Left ventricle myocardium inferior (tissue), 1 donor: Measurements from ENCODE around the gene KIRREL3. TPM values are rescaled to one million over a fixed set of nuclear protein-coding genes. Genes with fewer than 3 reads are reported as not detected.

ENCODE experiments used
- DNase-seq: peaks from one replicate; pipeline ENCODE4 v3.0.0-alpha.2; 2020
- H3K27ac ChIP-seq: fragments of 200-600 bp; replicated peaks from 2 replicates; pipeline ENCODE4 v1.8.0; 2021
- H3K27me3 ChIP-seq: fragments of 200-600 bp; 2 replicates; pipeline ENCODE4 v1.8.0; 2021; ENCODE audit warnings: low read depth
- H3K36me3 ChIP-seq: fragments of 200-600 bp; 2 replicates; pipeline ENCODE4 v1.8.0; 2021
- H3K4me1 ChIP-seq: fragments of 200-600 bp; 2 replicates; pipeline ENCODE4 v1.8.0; 2021
- H3K4me3 ChIP-seq: fragments of 200-600 bp; 2 replicates; pipeline ENCODE4 v1.8.0; 2021; ENCODE audit warnings: mild to moderate bottlenecking, moderate library complexity
- H3K9me3 ChIP-seq: fragments of 200-600 bp; replicated peaks from 2 replicates; pipeline ENCODE4 v1.8.0; 2021
- CTCF ChIP-seq: fragments of 200-600 bp; IDR thresholded peaks from 2 replicates; pipeline ENCODE4 v1.8.0; 2021; ENCODE audit warnings: antibody characterized with exemption, mild to moderate bottlenecking, borderline replicate concordance
- intact Hi-C: fragments of 100-400 bp; cut with micrococcal nuclease; formaldehyde crosslinking; loops from one replicate; pipeline ENCODE4 v1.11.0; 2022
- total RNA-seq: library from RNA; stranded (reverse); fragmentation: NEBNext Ultra II Directional; extraction: Animal tissue kit (Norgen Biotek cat#: 25700); gene quantifications from one replicate; pipeline ENCODE4 v1.2.1, GENCODE V29; 2021
- donor health status: DM: no; HTN: yes; CAD: no; lungs with severe emphysema.

The KIRREL3 gene
- total RNA-seq, 1 donor from 2014 or later, result 0.74 TPM

DNA sequence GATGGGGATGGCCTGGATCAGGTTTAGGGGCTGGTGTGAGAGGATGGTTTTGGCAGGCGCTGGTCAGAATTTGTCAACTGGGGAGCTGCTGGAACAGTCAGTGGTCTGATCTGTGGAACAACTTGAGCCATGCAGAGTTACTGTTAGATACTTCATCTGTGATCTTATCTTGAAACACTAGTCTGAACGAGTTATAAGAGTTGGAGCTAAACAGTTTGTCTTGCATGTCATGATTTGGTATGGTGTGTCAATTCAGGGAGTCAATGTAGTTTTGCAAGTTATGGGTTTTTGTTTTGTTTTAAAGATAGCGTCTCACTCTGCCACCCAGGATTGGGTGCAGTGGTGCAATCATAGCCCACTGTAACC, 591.0 kb downstream of the KIRREL3 start:
- Histone ChIP-seq H3K27me3 (no peaks in the 10 kb centered on the region), H3K4me1 (peaks cover 76% of the 10 kb centered on the region), H3K27ac (peak overlapping the region; percentile 91), H3K4me3 (no peak overlapping the region), H3K9me3 (no peaks in the 10 kb centered on the region), H3K36me3 (peaks cover 43% of the 10 kb centered on the region)
- DNase-seq, result no peak
- TF ChIP-seq CTCF, result no peak
- intact Hi-C loops, result no loop called here

DNA sequence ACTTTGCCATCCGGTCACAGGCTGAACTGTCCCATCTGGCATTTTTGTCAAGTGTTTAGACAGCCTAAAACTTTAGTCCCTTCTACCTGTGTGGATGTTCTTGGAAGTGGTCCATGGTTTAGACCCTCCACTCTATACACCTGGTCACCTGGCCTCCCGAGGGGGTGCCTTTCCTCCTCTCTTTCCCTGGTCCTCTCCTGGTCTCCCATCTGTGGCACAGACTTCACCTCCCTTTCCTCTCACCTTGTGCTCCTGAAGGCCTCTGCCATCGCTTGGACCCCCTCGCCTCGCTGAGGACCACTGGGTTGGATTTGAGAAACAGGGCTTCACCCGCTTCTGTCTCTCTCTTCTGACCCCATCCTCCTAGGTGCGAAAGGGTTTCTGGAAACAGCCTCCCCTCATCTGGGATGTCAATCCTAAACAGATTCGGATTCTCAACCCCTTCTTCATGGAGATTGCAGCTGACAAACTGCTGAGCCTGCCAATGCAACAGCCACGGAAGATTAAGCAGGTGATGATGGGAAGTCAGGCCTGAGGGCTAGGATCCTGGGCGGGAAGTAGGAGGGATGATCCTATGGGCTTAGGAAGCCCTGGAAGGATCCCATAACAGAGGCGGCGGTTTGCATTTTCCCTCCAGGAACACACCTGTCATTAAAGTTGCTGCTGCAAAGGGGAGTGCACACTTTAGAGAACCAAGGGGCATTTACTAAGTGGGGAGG, 591.5 kb downstream of the KIRREL3 start:
- Histone ChIP-seq H3K4me3 (no peak overlapping the region), H3K9me3 (no peaks in the 10 kb centered on the region), H3K36me3 (peaks cover 42% of the 10 kb centered on the region), H3K27ac (peak overlapping the region; percentile 91), H3K4me1 (peaks cover 76% of the 10 kb centered on the region), H3K27me3 (no peaks in the 10 kb centered on the region)
- TF ChIP-seq CTCF, result no peak
- no peak for DNase-seq
- intact Hi-C loops, result no loop called here

DNA sequence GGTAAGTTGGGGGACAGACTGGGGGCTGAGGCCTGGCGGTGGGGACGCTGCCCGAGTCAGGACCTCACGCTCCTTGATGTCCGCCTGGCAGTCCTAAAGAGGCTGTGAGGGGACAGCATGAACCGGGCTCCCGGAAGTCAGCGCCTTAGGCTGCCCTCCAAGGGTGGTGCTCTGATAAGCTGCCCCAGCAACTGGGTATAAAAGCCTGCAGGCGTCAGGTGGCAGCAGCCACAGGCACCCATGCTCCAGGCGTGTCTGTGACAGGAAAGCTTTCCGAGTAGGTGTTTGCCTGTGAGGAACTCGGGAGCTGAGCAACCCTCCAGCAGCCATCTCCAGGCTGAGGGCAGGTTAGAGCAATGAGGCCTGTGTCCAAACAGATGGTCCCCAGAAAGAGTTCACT, 592.1 kb downstream of the KIRREL3 start:
- Histone ChIP-seq H3K9me3 (no peaks in the 10 kb centered on the region), H3K4me3 (no peak overlapping the region), H3K4me1 (peaks cover 76% of the 10 kb centered on the region), H3K27ac (peak overlapping the region; percentile 91), H3K27me3 (no peaks in the 10 kb centered on the region), H3K36me3 (peaks cover 36% of the 10 kb centered on the region)
- intact Hi-C loops, result no loop called here
- no peak for DNase-seq
- no peak for TF ChIP-seq CTCF

- TF ChIP-seq CTCF, result no peak
- Histone ChIP-seq H3K4me3 (no peak overlapping the region), H3K27me3 (no peaks in the 10 kb centered on the region), H3K4me1 (peaks cover 75% of the 10 kb centered on the region), H3K36me3 (peaks cover 30% of the 10 kb centered on the region), H3K9me3 (no peaks in the 10 kb centered on the region), H3K27ac (peak overlapping the region; percentile 91)
- no peak for DNase-seq
- intact Hi-C loops, result no loop called here
Measured at GRCh38 chr11:126407682-126408288, 592.8 kb downstream of the KIRREL3 start.

DNA sequence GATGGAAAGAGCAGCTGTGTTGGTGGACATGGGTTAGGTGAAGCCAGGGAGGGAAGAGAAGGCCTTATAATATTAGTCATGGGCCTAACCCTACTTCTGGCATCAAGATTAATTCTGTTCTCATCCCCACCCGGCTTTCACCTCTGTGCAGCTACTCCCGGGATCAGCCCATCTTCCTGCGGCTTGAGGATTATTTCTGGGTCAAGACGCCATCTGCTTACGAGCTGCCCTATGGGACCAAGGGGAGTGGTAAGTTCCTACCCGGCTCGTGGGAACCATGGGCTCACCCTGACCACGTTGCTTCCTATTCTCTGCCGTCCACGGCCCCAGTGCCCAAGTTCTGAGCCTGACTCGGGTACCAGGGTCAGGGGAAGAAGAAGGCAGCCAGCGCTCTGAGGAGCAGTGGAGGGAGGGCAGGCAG, 593.5 kb downstream of the KIRREL3 start:
- H3K4me1 ChIP-seq, result peaks cover 73% of the 10 kb centered on the region

More for the DNA sequence above, 593.5 kb downstream of the KIRREL3 start:
- H3K4me3 ChIP-seq, result no peak overlapping the region
- H3K27ac ChIP-seq, result peak overlapping the region; percentile 38
- intact Hi-C loops, result no loop called here
- H3K27me3 ChIP-seq, result no peaks in the 10 kb centered on the region
- no peak for TF ChIP-seq CTCF
- no peak for DNase-seq
- H3K36me3 ChIP-seq, result peaks cover 30% of the 10 kb centered on the region
- no peaks in the 10 kb centered on the region for H3K9me3 ChIP-seq
